GM19193 (cell line): Measurements from ENCODE around the gene OLFM1.

ENCODE experiments used
- POLR2A ChIP-seq: IDR thresholded peaks from 4 replicates; pipeline ENCODE4 v1.6.1; 2011; ENCODE audit not compliant: insufficient read depth, insufficient read length; ENCODE audit errors: extremely low read depth

Gene OLFM1

DNA sequence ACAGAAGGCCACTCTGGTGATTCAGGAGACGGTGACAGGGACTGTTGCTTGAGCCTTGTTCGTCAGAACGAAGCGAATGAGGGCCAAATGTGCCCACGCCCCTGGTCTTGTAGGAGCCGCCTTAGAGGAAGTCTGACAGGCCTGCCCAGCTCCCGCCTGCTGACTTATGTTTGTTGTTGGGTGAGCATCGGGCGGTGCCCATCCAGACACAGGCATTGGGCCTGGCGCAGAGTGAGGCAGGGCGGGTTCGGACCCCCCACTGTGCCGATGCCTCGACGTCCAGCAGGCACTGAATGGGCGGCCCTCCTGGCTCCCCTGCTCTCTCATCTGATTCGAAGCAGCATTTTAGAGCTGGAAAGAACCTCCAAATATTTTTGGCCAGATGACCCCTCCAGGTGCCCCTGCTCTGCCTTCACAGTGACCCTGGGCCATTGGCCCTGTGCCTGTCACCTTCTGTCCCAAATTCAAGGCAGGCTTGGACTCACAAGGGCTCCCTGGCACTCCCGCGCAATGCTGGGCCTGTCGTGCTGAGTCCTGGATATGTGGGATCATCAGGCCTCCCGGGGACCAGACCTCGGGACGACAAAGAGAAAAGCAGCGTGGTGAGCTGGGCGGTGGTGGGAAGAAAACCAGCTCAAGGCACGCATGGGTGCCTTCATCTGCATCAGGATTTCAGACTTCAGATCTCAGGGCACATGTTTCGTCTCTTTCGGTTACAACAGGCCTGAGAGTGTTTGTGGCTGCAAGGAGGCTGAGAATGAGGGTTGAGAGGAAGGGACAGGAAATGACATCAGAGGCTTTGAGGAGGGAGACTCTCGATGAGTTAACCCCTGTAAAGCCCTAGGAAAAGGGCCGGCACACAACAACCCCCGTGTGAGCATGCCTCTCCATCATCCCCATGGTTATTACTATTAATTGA, 37.1 kb upstream of the OLFM1 start:
- TF ChIP-seq POLR2A, result no peak

DNA sequence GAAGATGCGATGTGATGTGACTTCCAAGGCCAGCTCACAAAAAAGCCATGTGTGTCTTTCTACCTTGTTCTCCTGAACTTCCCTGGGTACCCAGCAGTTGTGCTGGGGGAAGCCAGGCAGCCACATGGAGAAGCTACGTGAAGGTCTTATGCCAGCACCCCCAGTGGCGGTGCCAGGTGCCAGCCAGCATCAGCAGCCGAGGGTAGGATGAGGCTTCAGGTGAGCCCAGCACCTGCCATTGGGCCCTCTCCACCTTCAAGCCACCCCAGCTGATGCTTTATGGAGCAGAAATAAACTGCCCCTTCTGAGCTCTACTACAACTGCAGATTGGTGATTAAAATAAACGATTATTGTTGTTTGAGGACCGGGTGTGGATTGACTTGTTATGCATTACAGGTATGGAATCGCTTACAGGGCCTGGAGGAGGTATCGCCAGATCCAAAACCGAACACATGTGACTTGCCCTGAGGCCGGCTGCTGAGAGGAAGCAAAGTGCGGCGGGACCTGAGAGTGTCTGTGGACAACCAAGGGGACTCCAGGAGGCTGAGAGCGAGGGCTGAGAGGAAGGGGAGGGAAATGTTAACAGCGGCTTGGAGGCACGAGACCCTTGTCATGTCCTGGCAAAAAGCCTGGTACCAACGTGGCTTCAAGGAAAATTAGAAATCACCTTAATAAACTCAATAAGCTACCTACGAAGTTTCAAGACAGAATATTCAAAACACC, 36.0 kb upstream of the OLFM1 start:
- TF ChIP-seq POLR2A, result no peak

GRCh38 chr9:135053133-135053532, 34.3 kb upstream of the OLFM1 start:
- no peak for TF ChIP-seq POLR2A

DNA sequence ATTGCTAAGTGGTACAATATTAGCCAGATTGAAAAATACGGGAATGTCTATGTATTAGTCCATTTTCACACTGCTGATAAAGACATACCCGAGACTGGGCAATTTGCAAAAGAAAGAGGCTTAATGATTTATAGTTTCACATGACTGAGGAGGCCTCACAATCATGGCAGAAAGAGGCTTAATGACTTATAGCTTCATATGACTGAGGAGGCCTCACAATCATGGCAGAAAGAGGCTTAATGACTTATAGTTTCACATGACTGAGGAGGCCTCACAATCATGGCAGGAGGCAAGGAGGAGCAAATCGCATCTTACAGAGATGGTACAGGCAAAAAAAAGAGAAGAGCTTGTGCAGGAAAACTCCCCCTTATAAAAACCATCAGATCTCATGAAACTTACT, 32.3 kb upstream of the OLFM1 start:
- no peak for TF ChIP-seq POLR2A

DNA sequence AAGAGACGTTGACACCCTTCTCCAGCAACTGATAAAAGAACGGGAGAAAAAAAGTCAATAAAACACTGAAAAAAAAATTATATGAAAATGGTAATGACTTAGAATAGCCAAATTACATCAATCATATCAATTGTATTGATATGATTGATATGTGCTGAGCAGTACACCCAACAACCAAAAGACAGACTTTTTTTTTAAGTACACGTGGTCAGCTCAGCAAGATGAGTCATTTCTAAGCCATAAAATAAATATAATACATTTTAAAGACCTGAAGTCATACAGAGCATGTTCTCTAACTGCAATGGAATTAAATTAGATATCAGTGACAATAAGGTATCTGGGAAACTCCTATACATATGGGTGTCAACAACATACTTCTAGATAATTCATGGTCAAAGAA, 30.9 kb upstream of the OLFM1 start:
- TF ChIP-seq POLR2A, result no peak

- TF ChIP-seq POLR2A, result no peak
Measured at GRCh38 chr9:135060461-135061116, 26.9 kb upstream of the OLFM1 start.

GRCh38 chr9:135061441-135061840, 26.0 kb upstream of the OLFM1 start:
- TF ChIP-seq POLR2A, result no peak

- TF ChIP-seq POLR2A, result no peak
Measured at GRCh38 chr9:135062254-135062653, 25.2 kb upstream of the OLFM1 start.

DNA sequence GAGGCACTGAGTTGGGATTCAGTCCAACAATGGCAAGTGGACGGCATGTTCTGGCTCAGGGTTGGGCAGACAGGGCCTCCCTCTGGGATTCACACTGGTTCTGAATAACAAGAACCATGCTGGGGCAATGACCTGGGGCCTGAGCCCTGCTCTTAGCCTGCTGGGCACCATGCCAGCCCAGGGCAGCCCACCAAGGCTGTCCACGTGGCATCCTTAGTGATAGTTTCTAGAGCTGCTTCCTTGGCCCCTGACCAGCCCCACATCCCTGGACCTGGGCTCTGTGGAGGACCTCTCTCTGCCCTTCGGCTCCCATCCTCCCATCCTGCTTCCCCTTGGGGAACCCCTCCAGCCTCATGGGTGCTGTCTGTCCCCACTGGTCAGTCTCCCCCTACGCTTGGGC, 22.3 kb upstream of the OLFM1 start:
- TF ChIP-seq POLR2A, result no peak

- no peak for TF ChIP-seq POLR2A
Measured at GRCh38 chr9:135065804-135066203, 21.7 kb upstream of the OLFM1 start.

DNA sequence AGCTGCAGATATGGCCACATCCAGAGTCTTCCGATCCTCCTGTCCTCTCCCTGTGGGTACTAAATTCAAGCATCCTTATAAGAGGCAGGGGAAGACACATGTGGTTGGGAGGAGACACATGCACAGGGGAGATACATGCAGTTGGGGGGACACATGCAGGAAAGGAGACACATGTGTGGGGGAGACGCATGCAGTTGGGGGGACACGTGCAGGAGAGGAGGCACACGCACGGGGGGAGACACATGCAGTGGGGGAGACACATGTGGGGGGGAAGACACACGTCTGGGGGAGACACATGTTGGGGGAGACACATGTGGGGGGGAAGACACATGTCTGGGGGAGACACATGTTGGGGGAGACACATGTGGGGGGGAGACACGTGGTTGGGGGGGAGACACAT, 21.2 kb upstream of the OLFM1 start:
- TF ChIP-seq POLR2A, result no peak

DNA sequence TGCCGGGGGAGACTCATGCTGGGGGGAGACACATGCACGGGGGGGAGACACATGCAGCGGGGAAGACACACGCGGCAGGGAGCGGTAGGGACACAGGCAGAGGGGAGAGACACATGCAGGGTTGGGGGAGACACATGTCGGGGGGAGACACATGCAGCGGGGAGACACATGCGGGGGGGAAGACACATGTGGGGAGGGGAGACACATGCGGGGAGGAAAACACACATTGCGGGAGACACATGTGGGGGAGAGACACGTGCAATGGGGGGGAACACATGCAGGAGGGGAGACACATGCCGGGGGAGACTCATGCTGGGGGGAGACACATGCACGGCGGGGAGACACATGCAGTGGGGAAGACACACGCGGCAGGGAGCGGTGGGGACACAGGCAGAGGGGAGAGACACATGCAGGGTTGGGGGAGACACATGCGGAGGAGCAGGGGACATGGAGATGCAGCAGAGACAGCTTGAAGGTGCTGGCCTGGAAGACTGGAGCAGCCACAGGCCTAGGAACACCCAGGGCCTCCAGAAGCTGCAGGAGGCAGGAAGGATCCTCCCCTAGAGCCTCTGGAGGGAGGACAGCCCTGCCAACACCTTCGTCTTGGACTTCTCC, 20.3 kb upstream of the OLFM1 start:
- no peak for TF ChIP-seq POLR2A

GRCh38 chr9:135068776-135069415, 18.6 kb upstream of the OLFM1 start:
- TF ChIP-seq POLR2A, result no peak

- TF ChIP-seq POLR2A, result no peak
Measured at GRCh38 chr9:135069558-135070197, 17.8 kb upstream of the OLFM1 start.
